HFF-Myc (cell line): ENCODE results near the gene TNFAIP2.

Source experiments
- DNase-seq: peaks from one replicate; pipeline ENCODE4 v3.0.0-alpha.2; 2011; ENCODE audit warnings: low read depth; ENCODE audit errors: extremely low read depth
- H3K4me3 ChIP-seq: replicated peaks from 2 replicates; pipeline ENCODE4 v1.5.1; 2011; ENCODE audit warnings: low read depth, mild to moderate bottlenecking, control low read depth, low read length
- TF ChIP-seq, protein P1 (sequence below): IDR thresholded peaks from 2 replicates; pipeline ENCODE4 v1.5.1; 2012; ENCODE audit warnings: mild to moderate bottlenecking, low read depth, low read length, control low read depth; ENCODE audit errors: missing control alignments

TNFAIP2 gene

DNA sequence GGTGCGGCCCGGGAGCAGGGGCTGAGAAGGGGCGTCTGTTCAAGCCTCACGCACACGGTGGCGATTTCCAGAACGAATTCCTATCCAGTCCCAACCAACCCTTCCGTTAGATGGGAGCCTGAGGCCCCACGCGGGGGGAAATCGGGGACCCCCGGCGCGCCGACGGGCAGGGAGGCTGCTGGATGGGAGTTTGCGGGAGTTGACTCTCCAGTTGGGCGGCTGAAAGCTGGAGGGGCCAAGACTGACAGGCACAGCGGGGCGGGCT, 18.9 kb upstream of the TNFAIP2 start:
- no peak for DNase-seq
- H3K4me3 ChIP-seq: no peak overlapping the region
- TF ChIP-seq, protein P1, sequence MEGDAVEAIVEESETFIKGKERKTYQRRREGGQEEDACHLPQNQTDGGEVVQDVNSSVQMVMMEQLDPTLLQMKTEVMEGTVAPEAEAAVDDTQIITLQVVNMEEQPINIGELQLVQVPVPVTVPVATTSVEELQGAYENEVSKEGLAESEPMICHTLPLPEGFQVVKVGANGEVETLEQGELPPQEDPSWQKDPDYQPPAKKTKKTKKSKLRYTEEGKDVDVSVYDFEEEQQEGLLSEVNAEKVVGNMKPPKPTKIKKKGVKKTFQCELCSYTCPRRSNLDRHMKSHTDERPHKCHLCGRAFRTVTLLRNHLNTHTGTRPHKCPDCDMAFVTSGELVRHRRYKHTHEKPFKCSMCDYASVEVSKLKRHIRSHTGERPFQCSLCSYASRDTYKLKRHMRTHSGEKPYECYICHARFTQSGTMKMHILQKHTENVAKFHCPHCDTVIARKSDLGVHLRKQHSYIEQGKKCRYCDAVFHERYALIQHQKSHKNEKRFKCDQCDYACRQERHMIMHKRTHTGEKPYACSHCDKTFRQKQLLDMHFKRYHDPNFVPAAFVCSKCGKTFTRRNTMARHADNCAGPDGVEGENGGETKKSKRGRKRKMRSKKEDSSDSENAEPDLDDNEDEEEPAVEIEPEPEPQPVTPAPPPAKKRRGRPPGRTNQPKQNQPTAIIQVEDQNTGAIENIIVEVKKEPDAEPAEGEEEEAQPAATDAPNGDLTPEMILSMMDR: no peak

DNA sequence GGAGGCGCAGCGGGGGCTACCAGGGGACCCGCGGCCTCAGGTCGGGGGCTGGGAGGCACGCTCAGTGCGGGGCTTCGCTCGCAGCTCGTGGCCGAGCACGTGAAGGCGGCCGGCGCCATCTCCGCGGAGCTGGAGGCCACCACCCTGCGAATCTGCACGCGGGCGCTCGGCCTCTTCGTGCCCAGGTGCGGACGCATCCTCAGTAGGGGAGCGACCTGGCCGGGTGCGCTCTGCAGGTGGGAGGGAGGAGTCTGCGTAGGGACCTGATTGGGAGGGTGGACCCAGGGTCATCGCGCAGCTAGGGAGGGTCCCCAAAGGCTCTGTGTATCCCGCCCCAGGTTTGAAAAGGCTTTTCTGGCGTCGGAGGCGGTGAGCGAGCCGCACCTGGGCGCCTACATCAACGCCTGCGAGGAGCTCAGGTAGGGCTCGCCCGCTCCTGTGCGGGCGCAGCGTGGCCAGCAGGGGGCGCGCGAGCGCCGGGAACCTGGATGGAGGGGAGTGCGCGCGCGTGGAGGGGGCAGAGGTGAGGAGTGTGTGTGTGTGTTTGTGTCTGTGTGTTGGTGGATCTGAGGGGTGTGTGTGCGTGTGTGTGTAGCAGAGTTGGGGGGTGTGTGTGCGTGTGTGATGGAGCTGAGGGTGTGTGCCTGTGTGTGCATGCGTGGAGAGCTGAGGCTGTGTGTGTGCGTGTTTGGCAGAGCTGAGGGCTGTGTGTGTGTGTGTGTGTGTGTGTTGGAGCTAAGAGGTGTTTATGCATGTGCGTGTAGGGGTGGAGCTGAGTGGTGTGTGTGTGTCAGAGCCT, 18.4 kb upstream of the TNFAIP2 start:
- TF ChIP-seq, protein P1: peak; percentile 99
- DNase-seq: no peak
- no peak overlapping the region for H3K4me3 ChIP-seq

DNA sequence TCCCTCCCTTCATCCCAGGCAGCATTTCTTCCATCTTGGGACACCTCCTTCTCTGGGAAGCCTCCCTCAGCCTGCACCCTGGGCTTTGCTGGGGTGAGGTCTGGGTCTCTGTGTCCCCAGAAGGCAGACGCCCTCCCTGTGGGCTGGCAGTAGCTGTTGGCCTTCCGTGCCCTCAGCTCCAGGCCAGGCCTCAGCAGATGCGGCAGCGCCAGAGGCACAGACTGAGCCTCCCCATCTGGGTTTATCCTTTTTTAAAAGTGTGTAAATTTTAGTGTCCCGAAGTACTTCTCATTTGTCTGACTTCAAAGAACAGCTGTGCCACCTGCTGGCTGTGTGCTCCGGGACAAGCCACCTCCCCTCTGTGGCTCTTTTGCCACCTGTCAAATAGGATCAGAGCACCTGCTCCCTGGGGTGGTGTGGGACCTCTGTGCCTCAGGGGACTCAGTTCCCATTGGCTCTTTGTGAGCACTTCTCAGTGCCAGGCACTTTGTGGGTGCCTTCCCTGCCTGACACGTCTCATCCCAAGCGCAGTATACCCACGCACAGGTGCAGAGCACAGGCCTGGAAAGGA, 17.6 kb upstream of the TNFAIP2 start:
- TF ChIP-seq, protein P1: no peak
- H3K4me3 ChIP-seq: no peak overlapping the region
- no peak for DNase-seq

DNA sequence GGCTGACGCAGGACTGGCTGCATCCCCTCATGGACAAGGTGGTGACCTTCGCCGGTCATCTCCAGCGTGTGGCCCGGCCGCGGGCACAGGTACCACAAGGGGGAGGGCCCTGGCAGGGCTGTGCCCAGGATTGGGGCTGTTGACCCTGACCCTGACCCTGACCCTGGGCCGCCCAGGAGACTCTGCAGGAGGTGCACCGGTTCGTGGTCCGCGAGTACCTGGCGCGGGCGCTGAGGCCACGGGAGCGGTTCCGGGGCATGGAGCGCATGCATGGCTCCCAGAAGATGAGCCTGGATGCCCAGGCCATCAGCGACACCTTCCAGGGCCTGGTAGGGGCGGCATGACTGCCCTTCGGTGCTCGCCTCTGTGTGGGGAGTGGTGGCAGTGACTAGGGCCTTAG, 15.8 kb upstream of the TNFAIP2 start:
- TF ChIP-seq, protein P1: no peak
- DNase-seq: no peak
- no peak overlapping the region for H3K4me3 ChIP-seq

DNA sequence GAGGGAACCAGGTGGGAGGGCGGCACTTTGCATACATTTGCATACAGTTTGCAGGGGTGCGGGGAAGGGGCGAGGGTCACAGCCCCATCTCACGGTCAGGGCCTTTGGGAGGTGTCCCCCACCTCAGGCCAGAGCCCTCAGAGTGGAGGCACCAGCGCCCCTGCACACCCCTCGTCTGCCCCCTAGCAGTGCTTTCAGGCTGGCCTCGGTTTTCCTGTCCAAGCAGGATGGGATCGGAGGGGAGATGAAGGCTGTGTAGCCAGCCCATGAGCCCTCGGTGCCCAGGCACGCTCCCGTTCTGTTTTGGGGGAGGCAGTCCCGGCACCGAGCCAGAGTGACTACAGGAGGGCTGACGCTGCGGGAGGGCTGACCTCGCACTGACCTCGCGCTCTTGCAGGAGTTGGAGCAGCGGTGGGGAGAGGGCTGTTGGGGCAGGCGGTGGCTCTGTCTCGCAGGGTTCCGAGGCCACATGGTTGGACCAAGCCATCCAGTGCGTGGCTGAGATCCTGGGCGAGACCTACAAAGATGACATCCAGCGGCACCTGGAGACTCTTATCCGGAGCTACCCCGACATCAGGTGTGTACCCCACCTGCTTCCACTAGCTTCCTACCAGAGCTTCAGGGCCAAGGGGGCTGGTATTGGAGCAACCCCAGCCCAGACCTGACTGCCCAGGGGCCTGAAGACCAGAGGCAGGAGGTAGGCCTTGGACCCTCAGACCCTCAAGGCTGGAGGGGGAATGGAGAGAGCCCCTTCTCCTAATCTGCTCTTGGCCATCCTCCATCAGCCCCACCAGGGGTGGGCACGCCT, 15.1 kb upstream of the TNFAIP2 start:
- TF ChIP-seq, protein P1: no peak
- H3K4me3 ChIP-seq: no peak overlapping the region
- no peak for DNase-seq

DNA sequence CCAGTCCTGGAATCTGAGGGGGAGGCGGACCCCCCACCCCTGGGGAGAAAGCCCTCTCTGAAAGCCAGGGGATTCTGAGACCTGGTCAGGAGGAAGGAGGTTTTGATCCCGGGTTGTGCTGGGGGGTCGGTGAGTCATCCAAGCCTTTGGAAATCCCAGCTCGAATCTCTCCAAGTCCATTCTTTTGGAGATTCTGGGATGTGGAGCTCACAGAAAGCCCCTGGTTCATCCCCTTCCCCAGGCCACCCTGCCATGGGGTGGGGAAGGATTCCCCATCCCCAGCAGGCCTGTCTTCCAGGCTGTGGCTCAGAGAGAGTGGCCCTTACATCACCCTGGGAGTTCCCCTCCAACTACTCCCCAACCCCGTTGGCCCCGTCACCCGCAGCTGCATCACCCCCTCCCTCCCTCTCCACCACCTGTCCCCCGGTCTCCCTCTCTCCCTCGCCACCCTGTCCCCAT, 14.5 kb upstream of the TNFAIP2 start:
- TF ChIP-seq, protein P1: no peak
- H3K4me3 ChIP-seq: no peak overlapping the region
- no peak for DNase-seq
